Mesendoderm (in vitro differentiated cells): ENCODE results near the gene GAPVD1.
"Not testable (repeated sequence)": the region's sequence is repeated elsewhere in the genome, so short reads cannot be mapped to it uniquely, and the experiment has no call there.

ENCODE experiments used
- DNase-seq: peaks from one replicate; pipeline ENCODE4 v3.0.0; 2013
- H2AK5ac ChIP-seq: 2 replicates; pipeline ENCODE4 v1.6.1; 2013; ENCODE audit warnings: low read length, inconsistent platforms
- H2BK120ac ChIP-seq: 2 replicates; pipeline ENCODE4 v1.6.1; 2013; ENCODE audit warnings: low read depth, mild to moderate bottlenecking, low read length, moderate library complexity, mixed read lengths
- H2BK15ac ChIP-seq: replicated peaks from 2 replicates; pipeline ENCODE4 v1.6.1; 2013; ENCODE audit warnings: low read depth, mild to moderate bottlenecking, moderate library complexity
- H2BK5ac ChIP-seq: 2 replicates; pipeline ENCODE4 v1.6.1; 2013; ENCODE audit warnings: low read length, inconsistent platforms
- H3K18ac ChIP-seq: 2 replicates; pipeline ENCODE4 v1.6.1; 2013; ENCODE audit warnings: mild to moderate bottlenecking, low read length, mixed read lengths
- H3K23ac ChIP-seq: one replicate; pipeline ENCODE4 v1.6.1; 2013; ENCODE audit warnings: low read length
- H3K27ac ChIP-seq: 2 replicates; pipeline ENCODE4 v1.5.1; 2013; ENCODE audit warnings: low read depth, mild to moderate bottlenecking, inconsistent platforms, low read length, moderate library complexity
- H3K27me3 ChIP-seq: 2 replicates; pipeline ENCODE4 v1.6.1; 2013; ENCODE audit warnings: low read length, control low read depth, mild to moderate bottlenecking, inconsistent platforms; ENCODE audit not compliant: insufficient read depth, poor library complexity
- H3K36me3 ChIP-seq: 2 replicates; pipeline ENCODE4 v1.6.1; 2013; ENCODE audit warnings: low read length, inconsistent platforms; ENCODE audit not compliant: control insufficient read depth, insufficient read depth
- H3K4ac ChIP-seq: one replicate; pipeline ENCODE4 v1.6.1; 2013; ENCODE audit warnings: low read depth, mild to moderate bottlenecking, low read length, moderate library complexity
- H3K4me1 ChIP-seq: 2 replicates; pipeline ENCODE4 v1.6.1; 2013; ENCODE audit warnings: low read depth, low read length, inconsistent platforms; ENCODE audit not compliant: control insufficient read depth
- H3K4me2 ChIP-seq: 2 replicates; pipeline ENCODE4 v1.6.1; 2013; ENCODE audit warnings: low read length
- H3K4me3 ChIP-seq: 2 replicates; pipeline ENCODE4 v1.5.1; 2013; ENCODE audit warnings: mild to moderate bottlenecking, low read length
- H3K56ac ChIP-seq: one replicate; pipeline ENCODE4 v1.6.1; 2013; ENCODE audit warnings: low read length
- H3K79me1 ChIP-seq: 2 replicates; pipeline ENCODE4 v1.6.1; 2013; ENCODE audit warnings: low read length, inconsistent platforms
- H3K79me2 ChIP-seq: 2 replicates; pipeline ENCODE4 v1.6.1; 2013; ENCODE audit warnings: mild to moderate bottlenecking, low read length; ENCODE audit not compliant: control insufficient read depth, insufficient read depth
- H3K9ac ChIP-seq: 2 replicates; pipeline ENCODE4 v1.6.1; 2013; ENCODE audit warnings: low read length, inconsistent platforms
- H4K5ac ChIP-seq: one replicate; pipeline ENCODE4 v1.6.1; 2013; ENCODE audit warnings: low read length
- H4K8ac ChIP-seq: one replicate; pipeline ENCODE4 v1.6.1; 2013; ENCODE audit warnings: low read depth, mild to moderate bottlenecking, control low read depth, low read length, moderate library complexity
- WGBS: extraction: QIAGEN DNeasy Blood & Tissue Kit; methylation state at CpG from one replicate; pipeline ENCODE4 v1.1.7; 2013; ENCODE audit warnings: low lambda C conversion rate, missing lambda C conversion rate; ENCODE audit not compliant: insufficient coverage; ENCODE audit errors: extremely low coverage; 5-methylcytosine and 5-hydroxymethylcytosine counted together

GAPVD1 gene

GRCh38 chr9:125233678-125234077 lies 27.9 kb upstream of the GAPVD1 start:
- Histone ChIP-seq H4K8ac (no peak overlapping the region), H3K4me3 (no peak overlapping the region), H2AK5ac (no peak overlapping the region), H3K4ac (no peak overlapping the region), H4K5ac (no peak overlapping the region), H3K27me3 (no peaks in the 10 kb centered on the region), H3K9ac (no peak overlapping the region), H3K36me3 (peaks cover 11% of the 10 kb centered on the region), H3K56ac (no peak overlapping the region), H3K18ac (no peak overlapping the region), H3K79me1 (peaks cover 3% of the 10 kb centered on the region), H2BK15ac (no peak overlapping the region), H3K23ac (no peak overlapping the region), H3K4me2 (no peak overlapping the region), H2BK5ac (no peak overlapping the region), H3K4me1 (no peaks in the 10 kb centered on the region), H2BK120ac (no peak overlapping the region), H3K79me2 (peaks cover 16% of the 10 kb centered on the region), H3K27ac (no peak overlapping the region)
- DNase-seq, result no peak
- no CpG with 5 or more reads among the region's 3 CpGs for WGBS

GRCh38 chr9:125234099-125234498 lies 27.5 kb upstream of the GAPVD1 start:
- not testable (repeated sequence) for H3K18ac ChIP-seq, H3K27ac ChIP-seq

GRCh38 chr9:125235804-125236519 lies 25.7 kb upstream of the GAPVD1 start:
- no peak overlapping the region for H3K18ac ChIP-seq
- no peak overlapping the region for H3K9ac ChIP-seq
- H2BK5ac ChIP-seq, result no peak overlapping the region
- H3K4me3 ChIP-seq, result no peak overlapping the region
- H3K79me2 ChIP-seq, result peaks cover 37% of the 10 kb centered on the region
- H4K5ac ChIP-seq, result no peak overlapping the region
- no peak for DNase-seq
- no peak overlapping the region for H3K27ac ChIP-seq
- peaks cover 3% of the 10 kb centered on the region for H3K79me1 ChIP-seq
- H3K36me3 ChIP-seq, result peaks cover 15% of the 10 kb centered on the region
- peaks cover 1% of the 10 kb centered on the region for H3K4me1 ChIP-seq
- H2AK5ac ChIP-seq, result no peak overlapping the region
- H3K4me2 ChIP-seq, result no peak overlapping the region
- no peaks in the 10 kb centered on the region for H3K27me3 ChIP-seq
- H3K56ac ChIP-seq, result no peak overlapping the region
- no peak overlapping the region for H2BK15ac ChIP-seq
- no peak overlapping the region for H3K23ac ChIP-seq
- 100% methylated on average over 1 of the region's 5 CpGs for WGBS
- no peak overlapping the region for H3K4ac ChIP-seq
- H2BK120ac ChIP-seq, result no peak overlapping the region
- no peak overlapping the region for H4K8ac ChIP-seq

More at GRCh38 chr9:125234099-125234498, 27.5 kb upstream of the GAPVD1 start:
- not testable (repeated sequence) for H3K23ac ChIP-seq, H2BK120ac ChIP-seq, H3K27me3 ChIP-seq, H2BK5ac ChIP-seq, H2AK5ac ChIP-seq, H4K5ac ChIP-seq, H3K4me3 ChIP-seq, H3K79me1 ChIP-seq, H4K8ac ChIP-seq, H3K4me2 ChIP-seq, H3K4me1 ChIP-seq, H2BK15ac ChIP-seq, H3K9ac ChIP-seq, H3K56ac ChIP-seq, DNase-seq, H3K4ac ChIP-seq
- Histone ChIP-seq H3K36me3 (peaks cover 12% of the 10 kb centered on the region), H3K79me2 (peaks cover 20% of the 10 kb centered on the region)
- WGBS, result no CpG with 5 or more reads among the region's 8 CpGs

GRCh38 chr9:125236520-125237159 lies 25.0 kb upstream of the GAPVD1 start:
- H4K8ac ChIP-seq, DNase-seq, H2AK5ac ChIP-seq, H3K27ac ChIP-seq, H3K27me3 ChIP-seq, H3K56ac ChIP-seq, H3K4me3 ChIP-seq, H4K5ac ChIP-seq, H2BK15ac ChIP-seq, H2BK5ac ChIP-seq, H3K4me1 ChIP-seq, H3K18ac ChIP-seq, H3K4ac ChIP-seq, H3K79me1 ChIP-seq, H3K23ac ChIP-seq, H3K9ac ChIP-seq, H2BK120ac ChIP-seq, H3K4me2 ChIP-seq: not testable (repeated sequence)
- WGBS, result no CpG with 5 or more reads among the region's 5 CpGs
- Histone ChIP-seq H3K36me3 (peaks cover 15% of the 10 kb centered on the region), H3K79me2 (peaks cover 39% of the 10 kb centered on the region)

- H3K18ac ChIP-seq, result no peak overlapping the region
- H3K4me3 ChIP-seq, result no peak overlapping the region
- peaks cover 13% of the 10 kb centered on the region for H3K36me3 ChIP-seq
- H3K4me1 ChIP-seq, result peaks cover 1% of the 10 kb centered on the region
- no peak overlapping the region for H3K4ac ChIP-seq
- H3K56ac ChIP-seq, result peak overlapping the region; percentile 58
- no peak overlapping the region for H2BK120ac ChIP-seq
- H2AK5ac ChIP-seq, result no peak overlapping the region
- H2BK15ac ChIP-seq, result no peak overlapping the region
- no peak overlapping the region for H4K5ac ChIP-seq
- H3K27ac ChIP-seq, result no peak overlapping the region
- H3K27me3 ChIP-seq, result no peaks in the 10 kb centered on the region
- peak overlapping the region; percentile 10 for H3K4me2 ChIP-seq
- H3K9ac ChIP-seq, result peak overlapping the region; percentile 39
- peaks cover 39% of the 10 kb centered on the region for H3K79me2 ChIP-seq
- no peak overlapping the region for H2BK5ac ChIP-seq
- peaks cover 3% of the 10 kb centered on the region for H3K79me1 ChIP-seq
- no CpG with 5 or more reads among the region's 7 CpGs for WGBS
- DNase-seq, result no peak
- no peak overlapping the region for H4K8ac ChIP-seq
- H3K23ac ChIP-seq, result no peak overlapping the region
Measured at GRCh38 chr9:125238127-125238914, 23.3 kb upstream of the GAPVD1 start.
